Upper lobe of left lung (tissue), 6 donors: ENCODE results near the gene ISG15. TPM values are rescaled to one million over a fixed set of nuclear protein-coding genes. Genes with fewer than 3 reads are reported as not detected.

Source experiments
- ATAC-seq, 2 donors: fragments of 200-7000 bp; cut with Tn5 transposase; one replicate each; pipeline ENCODE4 v1.9.1; 2022; ENCODE audit warnings: mild to moderate bottlenecking in 2 of 2, moderate library complexity in 2 of 2; ENCODE audit not compliant: low FRiP score in 2 of 2
- DNase-seq, 2 donors: peaks; one replicate each; pipeline ENCODE4 v3.0.0-alpha.2; 2019 to 2020
- H3K27ac ChIP-seq, 4 donors: fragments of 200-600 bp; sonication (generic); one replicate each; pipeline ENCODE4 v1.5.1; 2016 to 2019
- H3K27me3 ChIP-seq, 4 donors: fragments of 200-600 bp; sonication (generic); one replicate each; pipeline ENCODE4 v1.5.1; 2017 to 2019
- H3K36me3 ChIP-seq, 4 donors: fragments of 200-600 bp; sonication (generic); one replicate each; pipeline ENCODE4 v1.5.1; 2016 to 2019
- H3K4me1 ChIP-seq, 4 donors: fragments of 200-600 bp; sonication (generic); one replicate each; pipeline ENCODE4 v1.5.1; 2018 to 2019
- H3K4me3 ChIP-seq, 4 donors: fragments of 200-600 bp; sonication (generic); one replicate each; pipeline ENCODE4 v1.5.1; 2017 to 2019; ENCODE audit warnings: mild to moderate bottlenecking in 2 of 4, moderate library complexity in 1 of 4
- H3K9me3 ChIP-seq, 4 donors: fragments of 200-600 bp; sonication (generic); one replicate each; pipeline ENCODE4 v1.5.1; 2018 to 2019
- CTCF ChIP-seq, 6 experiments: fragments of 450-650 bp in 4 of 6; fragments of 200-600 bp in 2 of 6; sonication (generic) in 2 of 6; IDR thresholded peaks; one replicate each; pipeline ENCODE4 v1.5.1; 2016 to 2019; ENCODE audit warnings: antibody characterized with exemption in 6 of 6
- EP300 ChIP-seq, 4 donors: sonication (generic); formaldehyde crosslinking; IDR thresholded peaks; one replicate each; pipeline ENCODE4 v1.5.1; 2017; ENCODE audit warnings: antibody characterized with exemption in 4 of 4, control low read depth in 2 of 4
- POLR2A ChIP-seq, 4 donors: fragments of 450-650 bp; IDR thresholded peaks; one replicate each; pipeline ENCODE4 v1.5.1; 2016 to 2017; ENCODE audit warnings: antibody characterized with exemption in 4 of 4, mild to moderate bottlenecking in 2 of 4
- POLR2AphosphoS5 ChIP-seq, 2 donors: sonication (generic); formaldehyde crosslinking; IDR thresholded peaks; one replicate each; pipeline ENCODE4 v1.5.1; 2017; ENCODE audit warnings: antibody characterized with exemption in 2 of 2
- WGBS, 2 donors: methylation state at CpG; one replicate each; pipeline ENCODE4 v1.1.5; 2017 to 2018; 5-methylcytosine and 5-hydroxymethylcytosine counted together
- total RNA-seq, 6 donors: library from RNA; depleted of rRNA in 4 of 6; stranded (reverse); fragments of >200 nt in 4 of 6; gene quantifications; one replicate each; pipeline versions ENCODE4 v1.1.0 to v1.2.1, GENCODE V29; 2016 to 2021
- donor health status: DM: no; HTN: no; CAD: no; lungs with moderate emphysema.
- donor health status: DM: no; HTN: yes; CAD: no; lungs with severe emphysema.

Gene ISG15
- total RNA-seq, 6 donors from 2014 or later = 32.5 to 180 (median 63.8) TPM

DNA sequence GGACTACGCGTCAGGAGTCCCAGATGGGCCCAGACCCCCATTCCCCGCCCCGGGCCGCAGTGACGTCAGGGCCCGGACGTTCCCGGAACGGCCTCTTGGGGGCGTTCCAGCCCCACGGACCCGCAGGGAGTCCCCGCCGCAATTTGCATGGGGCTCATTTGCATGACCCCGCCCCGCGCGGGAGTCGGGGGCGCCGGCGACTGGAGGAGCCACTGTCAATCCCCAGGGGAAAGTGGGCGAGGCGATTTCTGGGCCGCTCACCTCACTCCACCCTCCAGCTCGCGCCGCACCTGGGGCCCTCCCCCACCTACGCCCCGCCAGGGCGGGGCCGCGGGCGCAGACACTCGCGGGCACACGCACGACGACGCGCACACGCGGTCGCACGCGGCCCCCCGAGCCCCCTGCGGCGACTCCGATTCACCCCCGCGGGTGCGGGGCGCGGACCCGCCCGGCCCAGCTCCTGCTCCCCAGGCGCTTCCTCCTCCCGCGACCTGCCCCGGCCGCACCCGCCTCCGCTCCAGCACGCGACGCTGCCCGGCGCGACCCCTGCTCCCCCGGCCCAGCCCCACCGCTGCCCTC, 19.8 kb downstream of the ISG15 start:
- Histone ChIP-seq H3K36me3 (peaks cover 0 to 4% (median 0%) of the 10 kb centered on the region in 4 donors), H3K4me3 (peak overlapping the region in 3 of 4 donors; percentile 50 to 59 (median 51)), H3K9me3 (no peaks in the 10 kb centered on the region), H3K27ac (peak overlapping the region in 2 of 4 donors; percentile 23 to 26), H3K27me3 (peaks cover 0 to 22% (median 8%) of the 10 kb centered on the region in 4 donors), H3K4me1 (peaks cover 17 to 27% (median 22%) of the 10 kb centered on the region in 4 donors)
- DNase-seq (peak; percentile 92 to 95), ATAC-seq (peak; percentile 86 to 87)
- no peak for TF ChIP-seq POLR2AphosphoS5 (IDR thresholded peaks at IDR 0.05)
- no peak for TF ChIP-seq POLR2A (IDR thresholded peaks at IDR 0.05)
- TF ChIP-seq EP300 (IDR thresholded peaks at IDR 0.05) = no peak
- TF ChIP-seq CTCF (IDR thresholded peaks at IDR 0.05) = peak; percentile 67 to 94 (median 81)
- 5 to 17% methylated on average over 14 to 15 of the region's 73 CpGs for WGBS, 2 donors

- 44 to 55% methylated on average over 49 to 58 of the region's 71 CpGs for WGBS, 2 donors
- peak in 1 of 2 donors; percentile 86 for DNase-seq
- no peak for ATAC-seq
- no peak overlapping the region for H3K27ac ChIP-seq
- no peak for TF ChIP-seq POLR2AphosphoS5 (IDR thresholded peaks at IDR 0.05)
- TF ChIP-seq EP300 (IDR thresholded peaks at IDR 0.05) = no peak
- TF ChIP-seq CTCF (IDR thresholded peaks at IDR 0.05) = no peak
- no peak for TF ChIP-seq POLR2A (IDR thresholded peaks at IDR 0.05)
- peak overlapping the region in 3 of 4 donors; percentile 50 to 59 (median 51) for H3K4me3 ChIP-seq
- no peaks in the 10 kb centered on the region for H3K9me3 ChIP-seq
- H3K36me3 ChIP-seq = peaks cover 0 to 4% (median 0%) of the 10 kb centered on the region in 4 donors
- H3K4me1 ChIP-seq = peaks cover 17 to 28% (median 23%) of the 10 kb centered on the region in 4 donors
- peaks cover 0 to 22% (median 8%) of the 10 kb centered on the region in 4 donors for H3K27me3 ChIP-seq
Measured at GRCh38 chr1:1033731-1034438, 20.6 kb downstream of the ISG15 start.

GRCh38 chr1:1034439-1034781, 21.1 kb downstream of the ISG15 start:
- Histone ChIP-seq H3K4me1 (peaks cover 19 to 33% (median 28%) of the 10 kb centered on the region in 4 donors), H3K4me3 (no peak overlapping the region), H3K27me3 (peaks cover 0 to 22% (median 8%) of the 10 kb centered on the region in 4 donors), H3K9me3 (no peaks in the 10 kb centered on the region), H3K36me3 (peaks cover 0 to 4% (median 0%) of the 10 kb centered on the region in 4 donors), H3K27ac (no peak overlapping the region)
- 62 to 80% methylated on average over 15 to 22 of the region's 30 CpGs for WGBS, 2 donors
- no peak for ATAC-seq
- DNase-seq = peak in 1 of 2 donors; percentile 85
- TF ChIP-seq CTCF (IDR thresholded peaks at IDR 0.05) (no peak), POLR2A (IDR thresholded peaks at IDR 0.05) (no peak), EP300 (IDR thresholded peaks at IDR 0.05) (no peak), POLR2AphosphoS5 (IDR thresholded peaks at IDR 0.05) (no peak)

- Histone ChIP-seq H3K27ac (no peak overlapping the region), H3K36me3 (peaks cover 0 to 4% (median 0%) of the 10 kb centered on the region in 4 donors), H3K4me1 (peaks cover 29 to 43% (median 38%) of the 10 kb centered on the region in 4 donors), H3K9me3 (no peaks in the 10 kb centered on the region), H3K4me3 (no peak overlapping the region), H3K27me3 (peaks cover 0 to 28% (median 8%) of the 10 kb centered on the region in 4 donors)
- DNase-seq = peak in 1 of 2 donors; percentile 58
- TF ChIP-seq POLR2A (IDR thresholded peaks at IDR 0.05) (no peak), CTCF (IDR thresholded peaks at IDR 0.05) (no peak), EP300 (IDR thresholded peaks at IDR 0.05) (no peak), POLR2AphosphoS5 (IDR thresholded peaks at IDR 0.05) (no peak)
- WGBS, 2 donors = 93 to 96% methylated on average over 5 to 19 of the region's 19 CpGs
- ATAC-seq = no peak
Measured at GRCh38 chr1:1035291-1035943, 22.1 kb downstream of the ISG15 start.
